Spleen (tissue), 7 donors: Measurements from ENCODE around the gene ENOX1.

Experiments used
- POLR2A ChIP-seq, 3 donors: fragments of 450-650 bp; IDR thresholded peaks; one replicate each; pipeline ENCODE4 v1.5.1; 2017; ENCODE audit warnings: antibody characterized with exemption in 3 of 3, mild to moderate bottlenecking in 1 of 3
- POLR2AphosphoS5 ChIP-seq, 3 donors: sonication (generic); formaldehyde crosslinking; IDR thresholded peaks; one replicate each; pipeline ENCODE4 v1.5.1; 2017; ENCODE audit warnings: antibody characterized with exemption in 3 of 3
- TF ChIP-seq, protein P1 (sequence below), 11 experiments: fragments of 200-600 bp in 7 of 11; fragments of 450-650 bp in 4 of 11; sonication (generic) in 4 of 11; IDR thresholded peaks in 8 of 11; conservative IDR thresholded peaks in 3 of 11; 1 replicate in 7 of 11; 2 replicates in 4 of 11; pipeline versions ENCODE4 v1.4.0 to v1.8.0; 2016 to 2021; ENCODE audit warnings: antibody characterized with exemption in 11 of 11, inconsistent platforms in 4 of 11, mild to moderate bottlenecking in 1 of 11
- donor health status: DM: no; HTN: no; CAD: no; lungs with moderate emphysema.
- donor health status: DM: no; HTN: no; CAD: no.
- donor health status: DM: no; HTN: no; CAD: no.

DNA sequence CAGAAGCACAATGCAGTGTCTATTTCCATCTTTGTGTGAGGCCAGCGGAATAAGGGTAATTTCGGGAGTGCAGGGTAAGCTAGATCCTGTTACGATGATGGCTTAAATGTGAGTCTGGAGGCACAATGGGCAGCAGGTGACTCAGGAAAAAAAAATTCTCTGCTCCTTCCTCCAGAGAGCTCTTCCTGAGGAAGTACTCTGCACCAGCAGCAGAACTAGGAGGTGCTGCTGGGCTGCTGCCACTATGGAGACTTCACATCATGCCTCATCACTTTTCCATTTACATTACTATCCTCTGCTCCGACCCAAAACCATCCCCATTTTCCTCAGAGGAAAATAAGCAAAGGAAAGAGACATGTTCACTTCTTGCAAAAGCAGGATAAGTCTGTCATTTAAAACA, 481.4 kb downstream of the ENOX1 start:
- TF ChIP-seq POLR2A (IDR thresholded peaks at IDR 0.05) (no peak), POLR2AphosphoS5 (IDR thresholded peaks at IDR 0.05) (no peak)
- TF ChIP-seq, protein P1, sequence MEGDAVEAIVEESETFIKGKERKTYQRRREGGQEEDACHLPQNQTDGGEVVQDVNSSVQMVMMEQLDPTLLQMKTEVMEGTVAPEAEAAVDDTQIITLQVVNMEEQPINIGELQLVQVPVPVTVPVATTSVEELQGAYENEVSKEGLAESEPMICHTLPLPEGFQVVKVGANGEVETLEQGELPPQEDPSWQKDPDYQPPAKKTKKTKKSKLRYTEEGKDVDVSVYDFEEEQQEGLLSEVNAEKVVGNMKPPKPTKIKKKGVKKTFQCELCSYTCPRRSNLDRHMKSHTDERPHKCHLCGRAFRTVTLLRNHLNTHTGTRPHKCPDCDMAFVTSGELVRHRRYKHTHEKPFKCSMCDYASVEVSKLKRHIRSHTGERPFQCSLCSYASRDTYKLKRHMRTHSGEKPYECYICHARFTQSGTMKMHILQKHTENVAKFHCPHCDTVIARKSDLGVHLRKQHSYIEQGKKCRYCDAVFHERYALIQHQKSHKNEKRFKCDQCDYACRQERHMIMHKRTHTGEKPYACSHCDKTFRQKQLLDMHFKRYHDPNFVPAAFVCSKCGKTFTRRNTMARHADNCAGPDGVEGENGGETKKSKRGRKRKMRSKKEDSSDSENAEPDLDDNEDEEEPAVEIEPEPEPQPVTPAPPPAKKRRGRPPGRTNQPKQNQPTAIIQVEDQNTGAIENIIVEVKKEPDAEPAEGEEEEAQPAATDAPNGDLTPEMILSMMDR (IDR thresholded peaks at IDR 0.05 in 8 of 11, conservative IDR thresholded peaks at IDR 0.05 in 3 of 11) = no peak
